ENCODE results near the gene TRAF1. TPM values are rescaled to one million over a fixed set of nuclear protein-coding genes. Genes with fewer than 3 reads are reported as not detected.

TRAF1 gene
- total and polyA plus RNA-seq, 7 donors: 0.55 to 2.0 (median 0.95) TPM

- DNase-seq (no peak), ATAC-seq (no peak)
- no peaks in the 10 kb centered on the region for H3K9me3 ChIP-seq
- H3K27ac ChIP-seq: no peak overlapping the region
- no peak overlapping the region for H3K4me3 ChIP-seq
- H3K27me3 ChIP-seq (ENCODE audit: insufficient read depth in 3 of 3, low read length in 2 of 3): no peaks in the 10 kb centered on the region
- no peak for TF ChIP-seq CTCF (IDR thresholded peaks at IDR 0.05)
- H3K4me1 ChIP-seq: peaks cover 3% of the 10 kb centered on the region
- intact Hi-C loops (cut with DNase I): no loop called here
- 67 to 75% (median 70%) methylated on average over 15 of the region's 15 CpGs for WGBS, 3 donors
- H3K36me3 ChIP-seq (ENCODE audit: insufficient read depth in 1 of 2, low read depth in 1 of 2): no peaks in the 10 kb centered on the region
Observed at GRCh38 chr9:120891884-120892747, 34.5 kb downstream of the TRAF1 start.

- intact Hi-C loops (cut with DNase I): no loop called here
- Histone ChIP-seq H3K9me3 (no peaks in the 10 kb centered on the region), H3K4me3 (no peak overlapping the region), H3K4me1 (no peaks in the 10 kb centered on the region), H3K36me3 (ENCODE audit: insufficient read depth in 1 of 2, low read depth in 1 of 2) (no peaks in the 10 kb centered on the region), H3K27ac (no peak overlapping the region), H3K27me3 (ENCODE audit: insufficient read depth in 3 of 3, low read length in 2 of 3) (no peaks in the 10 kb centered on the region)
- TF ChIP-seq CTCF (IDR thresholded peaks at IDR 0.05): no peak
- 90 to 93% (median 92%) methylated on average over 10 of the region's 10 CpGs for WGBS, 3 donors
- DNase-seq (no peak), ATAC-seq (no peak)
Observed at GRCh38 chr9:120891245-120891883, 35.2 kb downstream of the TRAF1 start.

- Histone ChIP-seq H3K27me3 (ENCODE audit: insufficient read depth in 3 of 3, low read length in 2 of 3) (no peaks in the 10 kb centered on the region), H3K4me3 (no peak overlapping the region), H3K9me3 (no peaks in the 10 kb centered on the region), H3K36me3 (ENCODE audit: insufficient read depth in 1 of 2, low read depth in 1 of 2) (no peaks in the 10 kb centered on the region), H3K4me1 (no peaks in the 10 kb centered on the region), H3K27ac (no peak overlapping the region)
- no peak for TF ChIP-seq CTCF (IDR thresholded peaks at IDR 0.05)
- DNase-seq (no peak), ATAC-seq (no peak)
- WGBS, 3 donors: 76 to 85% (median 78%) methylated on average over 14 of the region's 14 CpGs
- intact Hi-C loops (cut with DNase I): no loop called here
Observed at GRCh38 chr9:120890320-120891244, 36.0 kb downstream of the TRAF1 start.

GRCh38 chr9:120889606-120890271 is 36.9 kb downstream of the TRAF1 start:
- Histone ChIP-seq H3K36me3 (ENCODE audit: insufficient read depth in 1 of 2, low read depth in 1 of 2) (no peaks in the 10 kb centered on the region), H3K27me3 (ENCODE audit: insufficient read depth in 3 of 3, low read length in 2 of 3) (no peaks in the 10 kb centered on the region), H3K4me1 (no peaks in the 10 kb centered on the region), H3K4me3 (no peak overlapping the region), H3K9me3 (no peaks in the 10 kb centered on the region), H3K27ac (no peak overlapping the region)
- no peak for DNase-seq
- intact Hi-C loops (cut with DNase I): no loop called here
- peak in 1 of 4 donors; percentile 44 for ATAC-seq
- TF ChIP-seq CTCF (IDR thresholded peaks at IDR 0.05): no peak
- 96 to 100% (median 100%) methylated on average over 1 of the region's 1 CpG for WGBS, 3 donors

Data from psoas muscle (tissue), 8 donors.